Heart right ventricle (tissue), 16 donors: ENCODE data around the gene TMTC2. TPM values are rescaled to one million over a fixed set of nuclear protein-coding genes. Genes with fewer than 3 reads are reported as not detected.

Experiments
- ATAC-seq, 8 donors: fragments of 200-7000 bp; cut with Tn5 transposase; one replicate each; pipeline ENCODE4 v1.9.1; 2020; ENCODE audit warnings: mild to moderate bottlenecking in 8 of 8, moderate library complexity in 8 of 8, moderate number of reproducible peaks in 1 of 8
- DNase-seq, 2 donors: peaks; one replicate each; pipeline ENCODE4 v3.0.0-alpha.2; 2020
- H3K27ac ChIP-seq, 10 donors: fragments of 200-600 bp; sonication (generic) in 2 of 10; one replicate each; pipeline versions ENCODE4 v1.5.0 to v1.8.0; 2020 to 2022; ENCODE audit warnings: mild to moderate bottlenecking in 3 of 10
- H3K27me3 ChIP-seq, 7 donors: fragments of 200-600 bp; one replicate each; pipeline ENCODE4 v1.8.0; 2021 to 2022; ENCODE audit warnings: mild to moderate bottlenecking in 2 of 7
- H3K36me3 ChIP-seq, 9 donors: fragments of 200-600 bp; sonication (generic) in 1 of 9; one replicate each; pipeline versions ENCODE4 v1.5.0 to v1.8.0; 2020 to 2022; ENCODE audit warnings: mild to moderate bottlenecking in 2 of 9
- H3K4me1 ChIP-seq, 9 donors: fragments of 200-600 bp; sonication (generic) in 1 of 9; one replicate each; pipeline versions ENCODE4 v1.5.0 to v1.8.0; 2020 to 2022; ENCODE audit warnings: mild to moderate bottlenecking in 4 of 9
- H3K4me3 ChIP-seq, 10 donors: fragments of 200-600 bp; sonication (generic) in 2 of 10; one replicate each; pipeline versions ENCODE4 v1.5.0 to v1.8.0; 2020 to 2022; ENCODE audit warnings: mild to moderate bottlenecking in 7 of 10, moderate library complexity in 2 of 10
- H3K9me3 ChIP-seq, 11 donors: fragments of 200-600 bp in 10 of 11; sonication (generic) in 2 of 11; one replicate each; pipeline versions ENCODE4 v1.5.0 to v1.8.0; 2013 to 2022; ENCODE audit warnings: mild to moderate bottlenecking in 2 of 11, control low read depth in 1 of 11, moderate library complexity in 1 of 11
- CTCF ChIP-seq, 9 donors: fragments of 200-600 bp; sonication (generic) in 2 of 9; IDR thresholded peaks; one replicate each; pipeline versions ENCODE4 v1.5.0 to v1.8.0; 2021 to 2022; ENCODE audit warnings: antibody characterized with exemption in 9 of 9, mild to moderate bottlenecking in 5 of 9, moderate library complexity in 1 of 9
- WGBS, 2 donors: extraction: QIAGEN DNeasy Blood & Tissue Kit; methylation state at CpG; one replicate each; pipeline ENCODE4 v1.1.7; 2013; ENCODE audit warnings: inconsistent platforms in 1 of 2; 5-methylcytosine and 5-hydroxymethylcytosine counted together
- intact Hi-C, 10 donors: fragments of 100-400 bp; cut with DNase I; formaldehyde crosslinking; loops; one replicate each; pipeline versions ENCODE4 v1.11.1 to v1.14.2; 2022
- polyA plus RNA-seq, 2 donors: library from polyadenylated mRNA; stranded (reverse); fragments of 200-250 nt; gene quantifications; one replicate each; pipeline ENCODE4 v1.2.3, GENCODE V29; 2013
- total RNA-seq, 10 donors: library from RNA; stranded (reverse); fragmentation: NEBNext Ultra II Directional in 3 of 10; extraction: Animal tissue kit (Norgen Biotek cat#: 25700) in 3 of 10; gene quantifications; one replicate each; pipeline versions ENCODE4 v1.2.1 to v1.2.4, GENCODE V29; 2021 to 2023
- donor health status: Arrhythmogenic right ventricular cardiomyopathy.
- donor health status: ischemic (EF 13 %, LVEDD 7.1; RV severe dilation, severe dysfunction).
- donor health status: healthy with polysubstance abuse.
- donor health status: DM: no; HTN: yes; CAD: no.
- donor health status: DM: no; HTN: no; CAD: no.
- donor health status: ischemic (EF 25% LVEDD 6.9; RV normal size, moderate dysfunction).
- donor health status: ischemic (EF 25% LVEDD 5.7; RV mildly dilated, moderate dysfunction).
- donor health status: healthy.
- donor health status: DM: yes; HTN: yes; CAD: no.
- donor health status: Ischemic cardiomyopathy.
- donor health status: ischemic (EF 35%, LVEDD 5.7; RV mildly dilated, moderate dysfunction).
- donor health status: nonischemic (EF 11% LVEDD 7.7; RV severe dilation, severe dysfunction).
- donor health status: DM: yes; HTN: yes; CAD: no.
- donor health status: PGD.
- donor health status: ischemic (EF 29% LVEDD 5.4; RV normal size, mild dysfunction).
- donor health status: nonischemic (EF 23%, LVEDD 6.1; RV moderate dilation, normal function).

TMTC2 gene
- total and polyA plus RNA-seq, 12 donors = 1.6 to 4.4 (median 2.6) TPM

DNA sequence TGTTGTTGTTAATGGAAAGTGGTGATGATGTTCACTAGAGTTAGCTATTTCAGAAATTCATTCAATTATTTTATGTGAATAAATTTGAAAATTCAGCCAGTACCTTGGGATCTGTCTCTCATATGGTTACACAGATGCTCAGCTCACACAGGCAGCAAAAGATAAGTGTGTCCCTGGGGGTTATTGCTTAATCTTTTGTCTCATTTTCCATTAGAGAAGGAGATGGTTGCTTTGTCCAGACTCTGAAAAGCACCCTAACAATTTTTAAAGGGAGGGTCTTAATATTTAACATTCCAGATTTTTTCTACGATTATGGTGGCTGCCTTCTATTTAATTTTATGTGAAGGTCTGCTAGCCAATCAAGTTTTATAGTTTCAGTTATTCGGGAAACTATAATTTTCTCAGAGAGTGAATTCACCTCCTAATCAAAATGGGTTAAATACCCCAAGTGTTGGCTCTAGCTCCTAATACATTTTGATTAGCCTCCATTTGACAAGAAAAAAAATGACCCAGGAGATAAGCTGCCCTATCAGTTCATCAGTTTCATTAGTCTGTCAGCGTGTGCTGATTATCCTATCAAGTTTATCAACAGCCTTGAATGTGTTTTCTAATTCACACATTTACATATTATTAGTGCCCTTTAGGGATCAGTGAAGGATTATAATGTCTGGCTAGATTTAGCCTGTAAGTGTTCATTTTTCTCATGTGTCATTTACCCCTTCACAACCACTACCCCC is 282.1 kb downstream of the TMTC2 start:
- no peak overlapping the region for H3K4me3 ChIP-seq
- DNase-seq (no peak), ATAC-seq (no peak)
- H3K27me3 ChIP-seq = no peaks in the 10 kb centered on the region
- intact Hi-C loops = no loop called here
- H3K4me1 ChIP-seq = peaks cover 0 to 15% (median 0%) of the 10 kb centered on the region in 9 donors
- H3K36me3 ChIP-seq = no peaks in the 10 kb centered on the region
- no peak for TF ChIP-seq CTCF (IDR thresholded peaks at IDR 0.05)
- 91 to 93% methylated on average over 3 of the region's 3 CpGs for WGBS, 2 donors
- H3K9me3 ChIP-seq = no peaks in the 10 kb centered on the region
- no peak overlapping the region for H3K27ac ChIP-seq

- intact Hi-C loops = no loop called here
Observed at GRCh38 chr12:82970614-82971013, 283.9 kb downstream of the TMTC2 start.

GRCh38 chr12:82971584-82971983 is 284.9 kb downstream of the TMTC2 start:
- intact Hi-C loops = no loop called here
- Histone ChIP-seq H3K4me3 (no peak overlapping the region), H3K27me3 (no peaks in the 10 kb centered on the region), H3K36me3 (no peaks in the 10 kb centered on the region), H3K9me3 (no peaks in the 10 kb centered on the region), H3K27ac (no peak overlapping the region), H3K4me1 (peaks cover 0 to 9% (median 0%) of the 10 kb centered on the region in 9 donors)
- ATAC-seq (no peak), DNase-seq (no peak)
- no peak for TF ChIP-seq CTCF (IDR thresholded peaks at IDR 0.05)
- WGBS, 2 donors = 78 to 85% methylated on average over 4 of the region's 4 CpGs

More at GRCh38 chr12:82970614-82971013, 283.9 kb downstream of the TMTC2 start:
- Histone ChIP-seq H3K27ac (no peak overlapping the region), H3K4me3 (no peak overlapping the region), H3K9me3 (no peaks in the 10 kb centered on the region), H3K36me3 (no peaks in the 10 kb centered on the region), H3K4me1 (peaks cover 0 to 15% (median 0%) of the 10 kb centered on the region in 9 donors), H3K27me3 (no peaks in the 10 kb centered on the region)
- 96 to 98% methylated on average over 3 of the region's 3 CpGs for WGBS, 2 donors
- TF ChIP-seq CTCF (IDR thresholded peaks at IDR 0.05) = no peak
- DNase-seq (no peak), ATAC-seq (no peak)

DNA sequence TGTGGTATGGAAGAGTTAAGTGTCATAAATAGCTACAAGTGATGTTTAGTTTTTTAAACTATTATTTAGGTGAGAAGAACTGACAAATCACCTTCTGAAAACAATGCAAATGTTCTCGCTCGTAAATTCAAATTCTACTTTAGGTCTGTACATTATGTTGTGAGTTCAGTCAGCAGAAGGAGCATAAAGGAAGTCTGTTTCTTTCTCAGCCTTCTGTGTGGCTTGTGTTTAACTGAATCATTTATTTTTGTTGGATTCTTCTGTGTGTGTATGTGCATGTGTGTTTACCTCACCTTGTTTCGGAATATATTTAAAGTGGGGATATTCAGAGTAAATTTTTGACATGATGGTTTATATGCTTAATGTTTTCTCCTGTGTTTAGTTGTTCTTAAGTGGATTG is 285.9 kb downstream of the TMTC2 start:
- intact Hi-C loops = no loop called here
- WGBS, 2 donors = 94 to 96% methylated on average over 3 of the region's 3 CpGs
- Histone ChIP-seq H3K27me3 (no peaks in the 10 kb centered on the region), H3K9me3 (no peaks in the 10 kb centered on the region), H3K27ac (no peak overlapping the region), H3K36me3 (no peaks in the 10 kb centered on the region), H3K4me3 (no peak overlapping the region), H3K4me1 (no peaks in the 10 kb centered on the region)
- TF ChIP-seq CTCF (IDR thresholded peaks at IDR 0.05) = no peak
- DNase-seq (no peak), ATAC-seq (no peak)
